ENCODE results near the gene CFH.

- TF ChIP-seq GATA2 (IDR thresholded peaks at IDR 0.05; ENCODE audit: low read depth, low read length) (no peak), GATA3 (IDR thresholded peaks at IDR 0.05; ENCODE audit: low read depth, low read length) (no peak)
Measured at GRCh38 chr1:196649990-196650389, 1.9 kb upstream of the CFH start.

All from SH-SY5Y (cell line).